ENCODE results near the gene SLC15A5.
A peak's percentile ranks its signal among the peaks of the same experiment; 100 is the strongest.

DNA sequence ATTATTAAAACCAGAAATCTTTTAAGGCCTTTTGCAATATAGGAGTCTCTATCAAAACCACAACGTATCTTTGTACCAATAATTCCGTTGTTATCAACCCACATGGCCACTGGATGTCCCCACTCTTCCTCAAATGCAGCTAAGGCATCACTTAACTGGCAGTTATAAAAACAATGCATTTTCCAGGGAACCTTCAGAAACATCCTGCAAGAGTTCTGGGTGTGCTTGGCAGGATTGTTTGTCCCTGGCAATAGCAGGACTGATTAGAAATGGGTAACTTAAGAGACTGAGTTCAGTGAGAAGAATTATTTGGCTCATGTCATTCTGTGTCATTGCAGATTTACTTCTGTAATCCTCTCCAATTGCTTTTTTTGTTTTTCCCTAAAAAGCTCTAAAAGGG lies 112.0 kb downstream of the SLC15A5 start:
- TF ChIP-seq CTCF (IDR thresholded peaks at IDR 0.05) (peak; percentile 59), EP300 (IDR thresholded peaks at IDR 0.05; ENCODE audit: borderline replicate concordance in 1 of 2, low read depth in 1 of 2, low read length in 1 of 2) (no peak), ZBTB33 (IDR thresholded peaks at IDR 0.05; ENCODE audit: borderline replicate concordance, low read depth) (no peak), RFX5 (IDR thresholded peaks at IDR 0.05; ENCODE audit: low read length) (no peak), ELF1 (IDR thresholded peaks at IDR 0.05) (no peak), TAF1 (IDR thresholded peaks at IDR 0.05; ENCODE audit: borderline replicate concordance, low read depth, low read length) (no peak), SMC3 (IDR thresholded peaks at IDR 0.05; ENCODE audit: low read depth, low read length) (peak; percentile 46), EZH2phosphoT487 (IDR thresholded peaks at IDR 0.05; ENCODE audit: borderline replicate concordance, low read depth) (no peak), TCF12 (IDR thresholded peaks at IDR 0.05) (no peak)
